Gastrocnemius medialis (tissue), 4 donors: ENCODE results near the gene PHACTR3.

Experiments used
- CTCF ChIP-seq, 5 experiments: fragments of 450-650 bp in 3 of 5; fragments of 200-600 bp in 2 of 5; sonication (generic) in 2 of 5; IDR thresholded peaks in 4 of 5; conservative IDR thresholded peaks in 1 of 5; 1 replicate in 4 of 5; 2 replicates in 1 of 5; pipeline ENCODE4 v1.5.1; 2016 to 2019; ENCODE audit warnings: antibody characterized with exemption in 5 of 5, mild to moderate bottlenecking in 3 of 5, moderate library complexity in 3 of 5
- POLR2A ChIP-seq, 2 donors: fragments of 450-650 bp; IDR thresholded peaks; one replicate each; pipeline ENCODE4 v1.6.1; 2017; ENCODE audit warnings: antibody characterized with exemption in 2 of 2, mild to moderate bottlenecking in 2 of 2, moderate library complexity in 2 of 2

DNA sequence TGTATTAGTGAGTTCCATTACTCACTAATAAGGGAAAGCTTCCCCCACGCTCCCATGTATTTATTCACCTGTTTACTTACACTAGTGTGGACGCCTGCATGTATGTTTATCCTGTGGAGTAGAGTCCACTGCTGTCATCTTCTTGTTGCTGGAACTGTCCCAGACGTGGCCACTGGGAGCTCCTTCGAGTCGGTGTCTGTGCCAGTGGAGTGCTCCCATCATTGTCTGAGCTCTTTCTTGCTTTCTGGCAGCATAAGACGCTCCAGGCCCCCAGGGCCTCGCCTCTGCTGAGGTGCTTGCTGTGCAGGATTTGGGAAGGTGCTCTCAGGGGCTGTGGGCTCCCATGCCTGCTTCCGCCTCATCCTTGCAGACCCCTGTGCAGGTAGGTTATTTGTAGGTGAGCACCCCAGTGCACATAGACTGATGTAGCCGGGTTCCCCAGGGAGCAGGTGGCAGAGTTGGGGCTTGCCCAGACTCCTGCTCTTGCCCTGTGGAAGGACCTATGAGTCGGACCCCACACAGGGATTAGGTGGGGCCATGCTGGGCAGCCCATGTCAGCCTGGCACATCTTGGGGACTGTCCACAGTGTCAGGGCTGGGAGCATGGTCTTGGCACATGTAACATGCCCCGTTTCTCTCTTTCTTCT, 16.6 kb downstream of the PHACTR3 start:
- TF ChIP-seq CTCF (IDR thresholded peaks at IDR 0.05 in 4 of 5, conservative IDR thresholded peaks at IDR 0.05 in 1 of 5): no peak
- TF ChIP-seq POLR2A (IDR thresholded peaks at IDR 0.05): no peak
